ENCODE data around the gene SUMO3.

SUMO3 gene

GRCh38 chr21:44765231-44766013 is 52.4 kb downstream of the SUMO3 start:
- no peak overlapping the region for H3K4me3 ChIP-seq (replicated peaks; ENCODE audit: insufficient read depth, low read length)
- H3K27ac ChIP-seq (replicated peaks), result no peak overlapping the region
- no peak for DNase-seq (ENCODE audit: low read depth in 1 of 2, low spot score in 1 of 2)
- TF ChIP-seq REST (IDR thresholded peaks at IDR 0.05; ENCODE audit: insufficient replicate concordance, low read depth), result no peak
- TF ChIP-seq POLR2AphosphoS5 (IDR thresholded peaks at IDR 0.05; ENCODE audit: low read depth), result no peak
- TF ChIP-seq SPI1 (IDR thresholded peaks at IDR 0.05; ENCODE audit: borderline replicate concordance, low read depth), result no peak
- TF ChIP-seq CTCF (IDR thresholded peaks at IDR 0.05; ENCODE audit: insufficient read depth, low read length), result no peak
- TF ChIP-seq GABPA (IDR thresholded peaks at IDR 0.05; ENCODE audit: low read depth), result no peak
- no peaks in the 10 kb centered on the region for H3K27me3 ChIP-seq (ENCODE audit: insufficient read depth, poor library complexity, severe bottlenecking)

- DNase-seq (ENCODE audit: low read depth in 1 of 2, low spot score in 1 of 2), result no peak
- no peak overlapping the region for H3K4me3 ChIP-seq (replicated peaks; ENCODE audit: insufficient read depth, low read length)
- TF ChIP-seq GABPA (IDR thresholded peaks at IDR 0.05; ENCODE audit: low read depth), result no peak
- no peak for TF ChIP-seq SPI1 (IDR thresholded peaks at IDR 0.05; ENCODE audit: borderline replicate concordance, low read depth)
- TF ChIP-seq CTCF (IDR thresholded peaks at IDR 0.05; ENCODE audit: insufficient read depth, low read length), result no peak
- no peak for TF ChIP-seq REST (IDR thresholded peaks at IDR 0.05; ENCODE audit: insufficient replicate concordance, low read depth)
- TF ChIP-seq POLR2AphosphoS5 (IDR thresholded peaks at IDR 0.05; ENCODE audit: low read depth), result no peak
- no peaks in the 10 kb centered on the region for H3K27me3 ChIP-seq (ENCODE audit: insufficient read depth, poor library complexity, severe bottlenecking)
- no peak overlapping the region for H3K27ac ChIP-seq (replicated peaks)
Measured at GRCh38 chr21:44764319-44765230, 53.3 kb downstream of the SUMO3 start.

GRCh38 chr21:44763451-44764318 is 54.2 kb downstream of the SUMO3 start:
- no peak for DNase-seq (ENCODE audit: low read depth in 1 of 2, low spot score in 1 of 2)
- TF ChIP-seq REST (IDR thresholded peaks at IDR 0.05; ENCODE audit: insufficient replicate concordance, low read depth) (no peak), CTCF (IDR thresholded peaks at IDR 0.05; ENCODE audit: insufficient read depth, low read length) (no peak), POLR2AphosphoS5 (IDR thresholded peaks at IDR 0.05; ENCODE audit: low read depth) (no peak)

More at GRCh38 chr21:44763451-44764318, 54.2 kb downstream of the SUMO3 start:
- no peak overlapping the region for H3K27ac ChIP-seq (replicated peaks)
- H3K4me3 ChIP-seq (replicated peaks; ENCODE audit: insufficient read depth, low read length), result no peak overlapping the region
- no peaks in the 10 kb centered on the region for H3K27me3 ChIP-seq (ENCODE audit: insufficient read depth, poor library complexity, severe bottlenecking)

All from HL-60 (cell line).